GM19468 (cell line): Measurements from ENCODE around the gene PSG7.
"Not testable (repeated sequence)": the region's sequence is repeated elsewhere in the genome, so short reads cannot be mapped to it uniquely, and the experiment has no call there.

ENCODE experiments used
- ATAC-seq: cut with Tn5 transposase; IDR thresholded peaks from one replicate; pipeline ENCODE4 v1.9.1; 2021; ENCODE audit warnings: mild to moderate bottlenecking, moderate library complexity, moderate number of reproducible peaks; ENCODE audit not compliant: unreplicated experiment; ENCODE audit errors: extremely low read depth

The PSG7 gene

GRCh38 chr19:42874136-42874535 is 62.9 kb downstream of the PSG7 start:
- ATAC-seq, result not testable (repeated sequence)
